ENCODE data around the gene SCAMP5.

The SCAMP5 gene

DNA sequence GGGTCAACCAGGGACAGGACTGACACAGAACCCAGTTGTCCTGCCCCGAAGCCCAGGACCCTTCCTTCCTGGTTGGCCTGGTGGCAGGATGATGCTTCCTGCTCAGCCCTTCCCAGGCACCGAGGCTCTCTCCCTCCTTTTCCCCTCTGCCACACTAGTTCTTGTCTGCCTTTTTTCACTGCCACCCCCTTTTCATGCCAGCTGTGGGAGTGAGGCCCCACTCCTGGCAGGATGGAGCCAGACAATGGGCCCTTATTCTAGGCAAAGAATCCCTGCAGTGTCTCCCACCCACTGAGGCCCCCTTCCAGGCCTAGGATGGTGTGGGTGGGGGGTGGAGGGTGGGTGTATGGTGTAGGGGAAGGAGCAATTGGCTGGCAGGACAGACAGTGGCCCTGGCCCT, 1.1 kb upstream of the SCAMP5 start:
- TF ChIP-seq RAD21 (IDR thresholded peaks at IDR 0.05; ENCODE audit: low read depth) (no peak), NFIC (IDR thresholded peaks at IDR 0.05) (no peak), CREB1 (IDR thresholded peaks at IDR 0.05; ENCODE audit: low read depth) (no peak), TAF1 (IDR thresholded peaks at IDR 0.05; ENCODE audit: low read depth) (no peak), FOXM1 (IDR thresholded peaks at IDR 0.05; ENCODE audit: borderline replicate concordance, low read depth) (no peak), EP300 (IDR thresholded peaks at IDR 0.05; ENCODE audit: borderline replicate concordance) (no peak), ZBTB7A (IDR thresholded peaks at IDR 0.05; ENCODE audit: low read depth) (no peak), CEBPB (IDR thresholded peaks at IDR 0.05) (no peak)
- TF ChIP-seq, protein P1, sequence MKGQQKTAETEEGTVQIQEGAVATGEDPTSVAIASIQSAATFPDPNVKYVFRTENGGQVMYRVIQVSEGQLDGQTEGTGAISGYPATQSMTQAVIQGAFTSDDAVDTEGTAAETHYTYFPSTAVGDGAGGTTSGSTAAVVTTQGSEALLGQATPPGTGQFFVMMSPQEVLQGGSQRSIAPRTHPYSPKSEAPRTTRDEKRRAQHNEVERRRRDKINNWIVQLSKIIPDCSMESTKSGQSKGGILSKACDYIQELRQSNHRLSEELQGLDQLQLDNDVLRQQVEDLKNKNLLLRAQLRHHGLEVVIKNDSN (IDR thresholded peaks at IDR 0.05) = no peak
- TF ChIP-seq, protein P2, sequence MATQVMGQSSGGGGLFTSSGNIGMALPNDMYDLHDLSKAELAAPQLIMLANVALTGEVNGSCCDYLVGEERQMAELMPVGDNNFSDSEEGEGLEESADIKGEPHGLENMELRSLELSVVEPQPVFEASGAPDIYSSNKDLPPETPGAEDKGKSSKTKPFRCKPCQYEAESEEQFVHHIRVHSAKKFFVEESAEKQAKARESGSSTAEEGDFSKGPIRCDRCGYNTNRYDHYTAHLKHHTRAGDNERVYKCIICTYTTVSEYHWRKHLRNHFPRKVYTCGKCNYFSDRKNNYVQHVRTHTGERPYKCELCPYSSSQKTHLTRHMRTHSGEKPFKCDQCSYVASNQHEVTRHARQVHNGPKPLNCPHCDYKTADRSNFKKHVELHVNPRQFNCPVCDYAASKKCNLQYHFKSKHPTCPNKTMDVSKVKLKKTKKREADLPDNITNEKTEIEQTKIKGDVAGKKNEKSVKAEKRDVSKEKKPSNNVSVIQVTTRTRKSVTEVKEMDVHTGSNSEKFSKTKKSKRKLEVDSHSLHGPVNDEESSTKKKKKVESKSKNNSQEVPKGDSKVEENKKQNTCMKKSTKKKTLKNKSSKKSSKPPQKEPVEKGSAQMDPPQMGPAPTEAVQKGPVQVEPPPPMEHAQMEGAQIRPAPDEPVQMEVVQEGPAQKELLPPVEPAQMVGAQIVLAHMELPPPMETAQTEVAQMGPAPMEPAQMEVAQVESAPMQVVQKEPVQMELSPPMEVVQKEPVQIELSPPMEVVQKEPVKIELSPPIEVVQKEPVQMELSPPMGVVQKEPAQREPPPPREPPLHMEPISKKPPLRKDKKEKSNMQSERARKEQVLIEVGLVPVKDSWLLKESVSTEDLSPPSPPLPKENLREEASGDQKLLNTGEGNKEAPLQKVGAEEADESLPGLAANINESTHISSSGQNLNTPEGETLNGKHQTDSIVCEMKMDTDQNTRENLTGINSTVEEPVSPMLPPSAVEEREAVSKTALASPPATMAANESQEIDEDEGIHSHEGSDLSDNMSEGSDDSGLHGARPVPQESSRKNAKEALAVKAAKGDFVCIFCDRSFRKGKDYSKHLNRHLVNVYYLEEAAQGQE (IDR thresholded peaks at IDR 0.05; ENCODE audit: low read depth) = no peak
- TF ChIP-seq, protein P3, sequence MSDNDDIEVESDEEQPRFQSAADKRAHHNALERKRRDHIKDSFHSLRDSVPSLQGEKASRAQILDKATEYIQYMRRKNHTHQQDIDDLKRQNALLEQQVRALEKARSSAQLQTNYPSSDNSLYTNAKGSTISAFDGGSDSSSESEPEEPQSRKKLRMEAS (IDR thresholded peaks at IDR 0.05) = no peak

DNA sequence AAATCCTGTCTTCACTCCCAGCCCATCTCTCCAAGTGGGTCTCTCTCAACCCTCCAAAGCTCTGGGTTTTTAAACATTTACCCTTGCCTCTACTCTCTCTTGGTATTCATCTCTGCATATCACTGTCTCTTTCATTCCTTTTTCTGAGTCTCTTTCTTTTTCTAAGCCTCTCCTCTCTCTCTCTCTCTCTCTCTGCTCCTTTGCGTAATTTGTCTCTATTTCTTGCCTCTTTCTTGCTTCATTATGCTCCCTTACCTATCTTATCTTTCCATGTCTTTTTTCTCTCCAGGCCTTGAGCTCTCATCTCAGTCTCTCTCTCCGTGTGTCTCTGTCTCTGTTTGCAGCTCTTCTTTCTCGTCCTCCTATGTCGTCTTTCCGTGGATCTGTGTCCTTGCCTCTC, 678 bp upstream of the SCAMP5 start:
- TF ChIP-seq, protein P3 (IDR thresholded peaks at IDR 0.05) = no peak
- TF ChIP-seq TCF12 (IDR thresholded peaks at IDR 0.05; ENCODE audit: low read depth) = no peak
- no peak for TF ChIP-seq EGR1 (IDR thresholded peaks at IDR 0.05)
- TF ChIP-seq NFIC (IDR thresholded peaks at IDR 0.05) = no peak
- no peak for TF ChIP-seq CEBPB (IDR thresholded peaks at IDR 0.05)
- TF ChIP-seq FOXM1 (IDR thresholded peaks at IDR 0.05; ENCODE audit: borderline replicate concordance, low read depth) = no peak
- TF ChIP-seq ZBTB7A (IDR thresholded peaks at IDR 0.05; ENCODE audit: low read depth) = no peak
- TF ChIP-seq EP300 (IDR thresholded peaks at IDR 0.05; ENCODE audit: borderline replicate concordance) = no peak
- TF ChIP-seq CREB1 (IDR thresholded peaks at IDR 0.05; ENCODE audit: low read depth) = no peak
- no peak for TF ChIP-seq TAF1 (IDR thresholded peaks at IDR 0.05; ENCODE audit: low read depth)
- no peak for TF ChIP-seq RAD21 (IDR thresholded peaks at IDR 0.05; ENCODE audit: low read depth)
- TF ChIP-seq, protein P2 (IDR thresholded peaks at IDR 0.05; ENCODE audit: low read depth) = no peak
- TF ChIP-seq, protein P1 (IDR thresholded peaks at IDR 0.05) = no peak
- TF ChIP-seq TEAD4 (IDR thresholded peaks at IDR 0.05) = no peak
- TF ChIP-seq YY1 (IDR thresholded peaks at IDR 0.05; ENCODE audit: low read depth) = no peak

DNA sequence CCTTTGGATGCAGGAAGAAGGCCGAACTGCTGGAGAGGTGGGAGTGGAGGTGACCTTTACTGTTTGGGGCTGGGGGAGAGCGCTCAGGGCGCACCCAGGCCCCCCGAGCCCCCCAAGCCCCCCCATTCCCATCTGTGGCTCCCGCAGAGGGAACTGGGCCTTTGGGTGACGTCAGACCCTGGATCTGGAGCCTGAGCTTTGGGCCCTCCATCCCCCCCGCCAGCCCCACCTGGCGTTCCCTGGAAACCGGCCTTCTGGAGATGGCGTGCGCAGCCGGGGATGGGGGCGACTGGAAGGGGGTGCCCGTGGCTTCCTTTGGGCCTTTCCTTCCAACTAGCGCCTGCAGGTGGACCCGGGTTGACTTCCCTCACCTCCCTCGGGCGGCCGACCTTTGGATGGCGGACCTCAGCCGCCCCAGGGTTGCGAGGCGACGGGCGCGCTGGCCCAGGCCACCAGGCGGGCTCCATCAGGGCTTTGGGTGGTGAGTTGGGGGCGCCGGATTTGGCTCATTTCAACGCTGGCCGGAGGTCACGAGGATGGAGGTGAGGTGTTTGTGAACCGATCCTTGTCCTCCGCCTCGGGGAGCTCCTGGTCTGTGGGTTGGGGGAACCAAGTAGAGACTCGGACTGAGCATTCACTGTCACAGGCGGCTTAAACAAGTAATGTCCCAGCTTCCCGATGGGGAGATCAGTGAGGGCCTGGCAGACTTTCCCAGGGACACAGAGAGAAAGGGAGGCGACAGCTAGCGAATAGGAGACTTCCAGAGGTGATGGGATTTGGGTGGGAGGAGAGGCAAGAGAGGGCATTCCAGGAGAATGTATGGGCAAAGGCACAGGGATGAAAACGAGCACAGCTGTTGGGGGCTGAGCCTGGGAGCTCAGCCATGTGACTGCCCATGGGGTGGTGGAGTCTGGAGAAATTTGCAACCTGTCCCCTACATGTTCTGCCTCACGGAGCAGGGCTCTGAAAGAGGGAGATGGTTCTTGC, 709 bp downstream of the SCAMP5 start:
- no peak for TF ChIP-seq YY1 (IDR thresholded peaks at IDR 0.05; ENCODE audit: low read depth)
- TF ChIP-seq, protein P2 (IDR thresholded peaks at IDR 0.05; ENCODE audit: low read depth) = no peak
- TF ChIP-seq CEBPB (IDR thresholded peaks at IDR 0.05) = no peak
- TF ChIP-seq CREB1 (IDR thresholded peaks at IDR 0.05; ENCODE audit: low read depth) = no peak
- TF ChIP-seq, protein P3 (IDR thresholded peaks at IDR 0.05) = no peak
- no peak for TF ChIP-seq TEAD4 (IDR thresholded peaks at IDR 0.05)
- no peak; the same call in 1 of the 2 replicates for TF ChIP-seq TAF1 (IDR thresholded peaks at IDR 0.05; ENCODE audit: low read depth)
- no peak for TF ChIP-seq EP300 (IDR thresholded peaks at IDR 0.05; ENCODE audit: borderline replicate concordance)

DNA sequence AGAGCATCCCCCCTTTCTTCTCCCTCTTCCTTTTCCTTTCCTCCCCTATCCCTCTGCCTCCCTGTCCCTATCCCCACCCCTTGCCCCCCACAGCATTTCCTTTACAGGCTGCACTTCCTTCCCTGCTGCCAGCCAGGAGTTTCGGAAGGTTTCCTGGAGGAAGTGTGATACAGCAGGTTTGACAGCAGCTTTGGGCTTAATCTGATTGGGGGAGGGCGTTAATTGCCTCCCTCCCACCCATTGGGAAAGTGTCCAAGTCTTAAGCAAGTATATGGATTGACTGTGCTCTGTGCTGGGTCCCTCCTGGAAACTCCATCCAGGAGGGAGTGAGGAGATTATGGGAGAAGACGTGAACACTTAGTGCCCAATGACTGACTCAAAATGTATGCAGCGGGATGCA, 1.8 kb downstream of the SCAMP5 start:
- no peak for TF ChIP-seq CREB1 (IDR thresholded peaks at IDR 0.05; ENCODE audit: low read depth)
- TF ChIP-seq RAD21 (IDR thresholded peaks at IDR 0.05; ENCODE audit: low read depth) = no peak
- TF ChIP-seq, protein P2 (IDR thresholded peaks at IDR 0.05; ENCODE audit: low read depth) = no peak
- no peak for TF ChIP-seq ZBTB7A (IDR thresholded peaks at IDR 0.05; ENCODE audit: low read depth)
- TF ChIP-seq, protein P3 (IDR thresholded peaks at IDR 0.05) = no peak
- TF ChIP-seq TCF12 (IDR thresholded peaks at IDR 0.05; ENCODE audit: low read depth) = no peak
- TF ChIP-seq YY1 (IDR thresholded peaks at IDR 0.05; ENCODE audit: low read depth) = no peak
- TF ChIP-seq, protein P1 (IDR thresholded peaks at IDR 0.05) = no peak
- no peak for TF ChIP-seq EGR1 (IDR thresholded peaks at IDR 0.05)
- no peak for TF ChIP-seq FOXM1 (IDR thresholded peaks at IDR 0.05; ENCODE audit: borderline replicate concordance, low read depth)
- no peak for TF ChIP-seq CEBPB (IDR thresholded peaks at IDR 0.05)
- no peak for TF ChIP-seq NFIC (IDR thresholded peaks at IDR 0.05)

All from Ishikawa (cell line).